ENCODE measurements around the gene HSD17B4. TPM values are rescaled to one million over a fixed set of nuclear protein-coding genes. Genes with fewer than 3 reads are reported as not detected.
A peak's percentile ranks its signal among the peaks of the same experiment; 100 is the strongest.
"Not testable (repeated sequence)": the region's sequence is repeated elsewhere in the genome, so short reads cannot be mapped to it uniquely, and the experiment has no call there.

HSD17B4 gene
- total RNA-seq, 1 donor from 2014 or later = 115 TPM

DNA sequence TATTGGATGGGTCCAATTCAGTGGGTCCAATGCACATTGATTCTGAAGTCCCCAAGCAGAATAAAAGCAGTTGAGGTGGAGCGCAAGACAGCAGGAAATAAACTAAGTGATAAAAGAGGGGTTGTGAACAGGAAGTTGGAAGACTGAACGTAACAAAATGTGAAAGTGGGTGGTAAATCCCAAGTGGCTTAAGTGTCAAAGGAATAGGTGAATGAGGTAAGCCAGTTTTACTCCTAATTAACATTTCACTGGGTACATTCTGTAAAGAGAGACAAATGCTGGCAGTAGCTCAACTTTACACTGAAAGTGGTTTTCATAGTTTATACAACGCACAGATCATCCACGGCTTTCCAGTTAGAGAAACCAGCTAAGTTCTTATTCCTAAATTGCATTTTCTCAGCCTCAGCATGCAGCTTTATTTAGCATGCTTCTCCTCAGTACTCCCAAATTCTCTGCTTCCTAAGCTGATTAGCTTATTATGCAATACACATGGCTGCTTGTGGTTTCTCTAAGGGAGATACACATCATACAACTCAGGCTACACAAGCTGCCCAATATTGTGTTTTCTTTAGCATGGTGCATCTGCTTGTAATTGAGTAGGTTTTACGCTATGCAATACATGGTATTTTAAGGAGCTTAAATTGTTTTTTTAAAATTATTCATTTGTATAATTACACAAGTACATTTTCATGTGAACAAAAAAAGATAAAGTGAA is 34.2 kb upstream of the HSD17B4 start:
- DNase-seq (ENCODE audit: low read depth) = peak; percentile 60
- FAIRE-seq = no peak
- no peaks in the 10 kb centered on the region for H3K27me3 ChIP-seq (ENCODE audit: control insufficient read depth, insufficient read depth, low read length)
- no peak overlapping the region for H3K4me3 ChIP-seq (ENCODE audit: low read depth, low read length)
- TF ChIP-seq, protein P1, sequence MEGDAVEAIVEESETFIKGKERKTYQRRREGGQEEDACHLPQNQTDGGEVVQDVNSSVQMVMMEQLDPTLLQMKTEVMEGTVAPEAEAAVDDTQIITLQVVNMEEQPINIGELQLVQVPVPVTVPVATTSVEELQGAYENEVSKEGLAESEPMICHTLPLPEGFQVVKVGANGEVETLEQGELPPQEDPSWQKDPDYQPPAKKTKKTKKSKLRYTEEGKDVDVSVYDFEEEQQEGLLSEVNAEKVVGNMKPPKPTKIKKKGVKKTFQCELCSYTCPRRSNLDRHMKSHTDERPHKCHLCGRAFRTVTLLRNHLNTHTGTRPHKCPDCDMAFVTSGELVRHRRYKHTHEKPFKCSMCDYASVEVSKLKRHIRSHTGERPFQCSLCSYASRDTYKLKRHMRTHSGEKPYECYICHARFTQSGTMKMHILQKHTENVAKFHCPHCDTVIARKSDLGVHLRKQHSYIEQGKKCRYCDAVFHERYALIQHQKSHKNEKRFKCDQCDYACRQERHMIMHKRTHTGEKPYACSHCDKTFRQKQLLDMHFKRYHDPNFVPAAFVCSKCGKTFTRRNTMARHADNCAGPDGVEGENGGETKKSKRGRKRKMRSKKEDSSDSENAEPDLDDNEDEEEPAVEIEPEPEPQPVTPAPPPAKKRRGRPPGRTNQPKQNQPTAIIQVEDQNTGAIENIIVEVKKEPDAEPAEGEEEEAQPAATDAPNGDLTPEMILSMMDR (IDR thresholded peaks at IDR 0.05; ENCODE audit: insufficient read depth, low read length, severe bottlenecking) = no peak
- no peaks in the 10 kb centered on the region for H3K36me3 ChIP-seq (ENCODE audit: control insufficient read depth, insufficient read depth, low read length)

DNA sequence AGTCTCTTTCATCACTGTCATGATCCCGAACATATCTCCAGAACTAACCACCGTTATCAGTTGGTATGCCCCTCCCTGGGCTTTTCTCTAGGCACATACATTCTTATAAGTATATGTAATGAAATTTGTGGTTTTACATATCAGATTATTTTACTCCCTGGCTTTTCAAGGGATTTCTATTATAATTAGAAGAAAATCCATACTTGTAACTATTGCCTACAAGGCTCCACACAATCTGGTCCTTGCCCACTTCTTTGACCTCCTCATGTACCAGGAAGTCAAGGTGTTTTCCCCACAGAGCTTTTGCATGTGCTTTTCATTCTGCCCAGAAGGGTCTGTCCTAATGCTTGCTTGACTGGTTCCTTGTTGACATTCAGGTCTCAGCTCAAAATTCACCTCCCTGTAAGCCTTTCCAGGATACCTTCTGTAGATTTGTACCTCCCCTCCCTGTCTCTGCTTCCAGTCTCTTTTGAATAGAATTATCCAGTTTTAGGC is 33.6 kb upstream of the HSD17B4 start:
- Histone ChIP-seq H3K27me3 (ENCODE audit: control insufficient read depth, insufficient read depth, low read length) (no peaks in the 10 kb centered on the region), H3K4me3 (ENCODE audit: low read depth, low read length) (no peak overlapping the region), H3K36me3 (ENCODE audit: control insufficient read depth, insufficient read depth, low read length) (no peaks in the 10 kb centered on the region)
- TF ChIP-seq, protein P1 (IDR thresholded peaks at IDR 0.05; ENCODE audit: insufficient read depth, low read length, severe bottlenecking) = no peak
- DNase-seq (ENCODE audit: low read depth) (peak; percentile 32), FAIRE-seq (no peak)

DNA sequence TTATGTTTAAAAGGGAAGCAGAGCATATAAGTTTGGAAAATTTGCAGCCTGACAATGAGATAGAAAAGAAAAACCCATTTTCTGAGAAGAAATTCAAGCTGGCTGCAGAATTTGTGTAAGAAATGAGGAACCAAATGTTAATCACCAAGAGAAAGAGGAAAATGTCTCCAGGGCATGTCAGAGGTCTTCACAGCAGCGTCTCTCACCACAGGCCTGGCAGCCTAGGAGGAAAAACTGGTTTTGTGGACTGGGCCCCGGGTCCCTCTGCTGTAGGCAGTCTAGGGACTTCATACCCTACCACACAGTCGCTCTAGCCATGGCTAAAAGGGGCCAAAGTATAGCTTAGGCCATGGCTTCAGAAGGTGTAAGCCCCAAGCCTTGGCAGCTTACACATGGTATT is 32.1 kb upstream of the HSD17B4 start:
- FAIRE-seq = no peak
- no peak overlapping the region for H3K4me3 ChIP-seq (ENCODE audit: low read depth, low read length)
- TF ChIP-seq, protein P1 (IDR thresholded peaks at IDR 0.05; ENCODE audit: insufficient read depth, low read length, severe bottlenecking) = no peak
- no peaks in the 10 kb centered on the region for H3K27me3 ChIP-seq (ENCODE audit: control insufficient read depth, insufficient read depth, low read length)
- peak; percentile 54 for DNase-seq (ENCODE audit: low read depth)
- no peaks in the 10 kb centered on the region for H3K36me3 ChIP-seq (ENCODE audit: control insufficient read depth, insufficient read depth, low read length)

DNA sequence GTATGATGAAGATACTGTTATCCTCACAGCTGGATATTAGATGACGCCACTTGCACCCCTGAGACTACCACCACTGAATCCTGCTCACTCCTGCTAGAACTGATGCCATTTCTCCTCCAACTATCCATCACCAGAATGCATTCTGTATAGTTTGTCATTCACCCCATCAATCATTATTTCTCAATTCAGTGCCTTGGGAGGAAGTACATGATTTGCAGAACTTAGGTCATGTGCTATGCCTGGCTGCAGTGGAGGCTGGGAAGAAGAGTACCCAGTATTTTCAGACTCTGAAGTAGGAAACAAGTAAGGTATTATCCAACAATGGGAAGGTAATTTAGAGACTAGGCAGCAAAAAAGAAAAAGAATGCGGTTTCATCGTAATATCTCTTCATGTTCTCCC is 26.2 kb upstream of the HSD17B4 start:
- TF ChIP-seq, protein P1 (IDR thresholded peaks at IDR 0.05; ENCODE audit: insufficient read depth, low read length, severe bottlenecking) = no peak
- Histone ChIP-seq H3K4me3 (ENCODE audit: low read depth, low read length) (no peak overlapping the region), H3K36me3 (ENCODE audit: control insufficient read depth, insufficient read depth, low read length) (no peaks in the 10 kb centered on the region), H3K27me3 (ENCODE audit: control insufficient read depth, insufficient read depth, low read length) (no peaks in the 10 kb centered on the region)
- DNase-seq (ENCODE audit: low read depth) (no peak), FAIRE-seq (no peak)

DNA sequence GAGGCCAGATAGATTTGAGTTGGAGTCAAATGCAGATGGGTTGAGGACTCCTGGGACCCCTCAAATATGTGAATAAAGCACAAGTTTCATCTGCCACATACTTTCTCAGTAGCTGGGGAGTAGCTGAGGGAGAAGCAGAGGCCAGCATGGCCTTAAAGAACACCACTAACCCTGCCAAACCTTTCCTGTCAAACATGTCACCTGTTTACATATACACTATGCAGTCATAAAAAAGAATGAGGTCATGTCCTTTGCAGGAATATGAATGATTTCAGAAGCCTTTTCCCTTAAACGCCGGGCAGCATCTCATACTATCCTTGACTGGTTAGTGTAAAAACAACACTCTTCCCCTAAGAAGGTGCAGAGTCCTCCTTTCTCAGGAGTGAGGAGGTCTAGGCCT is 25.2 kb upstream of the HSD17B4 start:
- no peak overlapping the region for H3K4me3 ChIP-seq (ENCODE audit: low read depth, low read length)
- no peaks in the 10 kb centered on the region for H3K36me3 ChIP-seq (ENCODE audit: control insufficient read depth, insufficient read depth, low read length)
- no peak for FAIRE-seq
- H3K27me3 ChIP-seq (ENCODE audit: control insufficient read depth, insufficient read depth, low read length) = no peaks in the 10 kb centered on the region
- TF ChIP-seq, protein P1 (IDR thresholded peaks at IDR 0.05; ENCODE audit: insufficient read depth, low read length, severe bottlenecking) = no peak
- DNase-seq (ENCODE audit: low read depth) = no peak

DNA sequence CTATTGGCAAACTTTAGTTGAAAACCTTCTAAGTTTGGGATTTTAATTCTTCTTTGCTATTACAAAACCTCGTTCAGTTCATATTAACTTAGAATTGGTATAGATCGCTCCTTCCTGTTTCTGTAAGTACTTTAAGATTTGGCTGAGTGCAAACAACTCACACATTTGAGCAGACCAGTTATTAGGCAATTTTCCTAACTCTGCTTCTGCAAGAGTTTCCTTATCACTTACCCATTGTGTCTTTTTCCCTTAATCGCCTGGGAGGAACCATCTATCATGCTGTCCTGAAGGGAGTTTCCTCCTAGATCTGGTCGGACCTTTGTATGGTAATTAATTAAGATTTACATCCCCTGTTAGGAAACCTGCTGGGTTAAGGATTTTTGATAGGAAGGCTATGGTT is 24.7 kb upstream of the HSD17B4 start:
- FAIRE-seq; DNase-seq (ENCODE audit: low read depth); H3K4me3 ChIP-seq (ENCODE audit: low read depth, low read length); H3K36me3 ChIP-seq (ENCODE audit: control insufficient read depth, insufficient read depth, low read length); H3K27me3 ChIP-seq (ENCODE audit: control insufficient read depth, insufficient read depth, low read length): not testable (repeated sequence)

DNA sequence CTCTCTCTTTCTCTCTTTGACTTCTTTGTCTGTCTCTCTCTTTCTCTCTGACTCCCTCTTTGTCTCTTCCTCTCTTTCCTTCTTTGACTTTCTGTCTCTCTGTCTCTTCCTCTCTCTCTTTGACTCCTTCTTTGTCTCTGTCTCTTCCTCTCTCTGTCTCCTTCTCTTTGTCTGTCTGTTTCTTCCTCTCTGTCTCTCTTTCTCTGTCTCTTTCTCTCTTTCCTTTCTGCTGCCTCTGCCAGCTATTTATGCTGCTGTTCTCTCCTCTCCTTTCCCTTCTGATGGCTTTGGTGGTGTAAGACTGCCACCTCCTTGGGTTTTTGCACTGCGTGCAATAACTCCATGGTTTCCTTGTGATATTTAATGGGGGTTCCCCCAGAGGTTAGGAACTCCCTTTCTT is 24.1 kb upstream of the HSD17B4 start:
- not testable (repeated sequence) for DNase-seq (ENCODE audit: low read depth); H3K27me3 ChIP-seq (ENCODE audit: control insufficient read depth, insufficient read depth, low read length); H3K4me3 ChIP-seq (ENCODE audit: low read depth, low read length); H3K36me3 ChIP-seq (ENCODE audit: control insufficient read depth, insufficient read depth, low read length); FAIRE-seq

DNA sequence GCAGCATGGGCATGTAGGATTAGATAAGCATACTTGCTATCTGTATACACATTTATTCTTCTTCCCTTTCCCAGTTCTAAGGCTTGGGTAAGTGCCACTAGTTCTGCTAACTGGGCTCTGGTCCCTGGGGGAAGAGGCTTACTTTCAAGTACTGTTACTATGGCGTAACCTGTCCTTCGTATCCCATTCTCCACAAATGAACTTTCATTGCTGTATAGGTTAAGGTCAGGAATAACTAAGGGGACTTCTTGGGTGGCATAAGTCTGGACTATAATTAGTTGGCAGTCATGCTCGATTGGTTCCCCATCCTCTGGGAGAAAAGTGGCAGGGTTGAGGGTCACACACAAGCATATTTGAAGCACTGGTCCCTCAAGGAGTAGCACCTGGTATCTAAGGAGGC is 23.7 kb upstream of the HSD17B4 start:
- H3K27me3 ChIP-seq (ENCODE audit: control insufficient read depth, insufficient read depth, low read length); FAIRE-seq; DNase-seq (ENCODE audit: low read depth): not testable (repeated sequence)

DNA sequence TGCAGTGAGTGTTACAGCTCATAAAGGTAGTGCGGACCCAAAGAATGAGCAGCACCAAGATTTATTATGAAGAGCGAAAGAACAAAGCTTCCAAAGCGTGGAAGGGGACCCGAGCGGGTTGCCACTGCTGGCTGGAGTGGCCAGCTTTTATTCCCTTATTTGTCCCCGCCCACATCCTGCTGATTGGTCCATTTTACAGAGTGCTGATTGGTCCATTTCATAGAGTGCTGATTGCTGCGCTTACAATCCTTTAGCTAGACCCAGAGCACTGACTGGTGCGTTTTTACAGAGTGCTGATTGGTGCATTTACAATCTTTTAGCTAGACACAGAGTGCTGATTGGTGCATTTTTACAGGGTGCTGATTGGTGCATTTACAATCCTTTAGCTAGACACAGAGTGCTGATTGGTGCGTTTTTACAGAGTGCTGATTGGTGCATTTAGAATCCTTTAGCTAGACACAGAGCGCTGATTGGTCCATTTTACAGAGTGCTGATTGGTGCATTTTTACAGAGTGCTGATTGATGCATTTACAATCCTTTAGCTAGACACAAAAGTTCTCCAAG is 19.5 kb upstream of the HSD17B4 start:
- H3K36me3 ChIP-seq (ENCODE audit: control insufficient read depth, insufficient read depth, low read length); FAIRE-seq: not testable (repeated sequence)

More for the DNA sequence above, 23.7 kb upstream of the HSD17B4 start:
- not testable (repeated sequence) for H3K36me3 ChIP-seq (ENCODE audit: control insufficient read depth, insufficient read depth, low read length); H3K4me3 ChIP-seq (ENCODE audit: low read depth, low read length)

More for the DNA sequence above, 19.5 kb upstream of the HSD17B4 start:
- DNase-seq (ENCODE audit: low read depth); H3K27me3 ChIP-seq (ENCODE audit: control insufficient read depth, insufficient read depth, low read length); H3K4me3 ChIP-seq (ENCODE audit: low read depth, low read length): not testable (repeated sequence)

All from bronchial epithelial cell (primary cell).